ENCODE measurements around the gene PAM16.

DNA sequence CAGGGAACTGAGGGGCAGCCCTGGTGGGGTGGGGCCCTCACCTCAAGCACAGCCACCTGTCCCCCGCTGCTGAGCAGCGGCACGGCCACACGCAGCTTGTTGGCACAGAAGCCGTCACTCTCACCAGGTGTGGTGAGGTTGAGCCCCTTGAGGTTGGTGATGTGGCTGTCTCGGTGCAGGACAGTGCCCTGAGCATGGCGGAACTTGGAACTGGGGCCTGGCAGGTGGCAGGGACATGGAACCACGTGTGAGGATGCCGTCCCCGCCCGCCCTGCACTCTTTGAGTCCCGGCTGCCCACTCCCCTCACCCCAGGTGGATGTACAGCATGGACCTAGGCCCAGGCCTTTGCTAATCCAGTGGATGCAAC, 10.8 kb upstream of the PAM16 start:
- TF ChIP-seq SMC3 (conservative IDR thresholded peaks at IDR 0.05; ENCODE audit: poor library complexity) (no peak), EZH2 (IDR thresholded peaks at IDR 0.05; ENCODE audit: borderline replicate concordance, insufficient read depth, low read length, poor library complexity, severe bottlenecking) (no peak), POLR2AphosphoS5 (IDR thresholded peaks at IDR 0.05) (no peak), RAD21 (conservative IDR thresholded peaks at IDR 0.05) (no peak), MXI1 (conservative IDR thresholded peaks at IDR 0.05; ENCODE audit: poor library complexity, severe bottlenecking) (no peak), TAF1 (IDR thresholded peaks at IDR 0.05; ENCODE audit: low read depth) (no peak)
- TF ChIP-seq, protein P1, sequence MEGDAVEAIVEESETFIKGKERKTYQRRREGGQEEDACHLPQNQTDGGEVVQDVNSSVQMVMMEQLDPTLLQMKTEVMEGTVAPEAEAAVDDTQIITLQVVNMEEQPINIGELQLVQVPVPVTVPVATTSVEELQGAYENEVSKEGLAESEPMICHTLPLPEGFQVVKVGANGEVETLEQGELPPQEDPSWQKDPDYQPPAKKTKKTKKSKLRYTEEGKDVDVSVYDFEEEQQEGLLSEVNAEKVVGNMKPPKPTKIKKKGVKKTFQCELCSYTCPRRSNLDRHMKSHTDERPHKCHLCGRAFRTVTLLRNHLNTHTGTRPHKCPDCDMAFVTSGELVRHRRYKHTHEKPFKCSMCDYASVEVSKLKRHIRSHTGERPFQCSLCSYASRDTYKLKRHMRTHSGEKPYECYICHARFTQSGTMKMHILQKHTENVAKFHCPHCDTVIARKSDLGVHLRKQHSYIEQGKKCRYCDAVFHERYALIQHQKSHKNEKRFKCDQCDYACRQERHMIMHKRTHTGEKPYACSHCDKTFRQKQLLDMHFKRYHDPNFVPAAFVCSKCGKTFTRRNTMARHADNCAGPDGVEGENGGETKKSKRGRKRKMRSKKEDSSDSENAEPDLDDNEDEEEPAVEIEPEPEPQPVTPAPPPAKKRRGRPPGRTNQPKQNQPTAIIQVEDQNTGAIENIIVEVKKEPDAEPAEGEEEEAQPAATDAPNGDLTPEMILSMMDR (IDR thresholded peaks at IDR 0.05; ENCODE audit: poor library complexity, severe bottlenecking), result no peak
